CD4-positive, alpha-beta T cell (primary cell): ENCODE measurements around the gene DMXL2. TPM values are rescaled to one million over a fixed set of nuclear protein-coding genes. Genes with fewer than 3 reads are reported as not detected.
"Not testable (repeated sequence)": the region's sequence is repeated elsewhere in the genome, so short reads cannot be mapped to it uniquely, and the experiment has no call there.

Experiments used
- ATAC-seq: fragments of 200-7000 bp; cut with Tn5 transposase; one replicate; pipeline ENCODE4 v1.10.0; 2022; ENCODE audit warnings: mild to moderate bottlenecking; ENCODE audit not compliant: poor library complexity
- CTCF ChIA-PET: fragments of 350-600 bp; sonication (Branson Sonifier 250); formaldehyde crosslinking; loops from one replicate; lab custom pipeline; 2021; ENCODE audit warnings: antibody characterized with exemption, inconsistent platforms; lab: Charles Lee
- POLR2A ChIA-PET: fragments of 350-600 bp; sonication (Branson Sonifier 250); formaldehyde crosslinking; loops from one replicate; lab custom pipeline; 2021; ENCODE audit warnings: antibody characterized with exemption, inconsistent platforms; lab: Charles Lee
- DNase-seq, 14 experiments: peaks; one replicate each; pipeline ENCODE4 v3.0.0-alpha.2; 2013 to 2020; ENCODE audit warnings: mixed read lengths in 2 of 14
- H3K27ac ChIP-seq, 2 donors: one replicate each; pipeline versions ENCODE4 v1.5.1 to v1.7.0; 2013; ENCODE audit warnings: low read length in 2 of 2, low read depth in 1 of 2, mild to moderate bottlenecking in 1 of 2
- H3K27me3 ChIP-seq, 2 experiments: 1 replicate in 1 of 2; 2 replicates in 1 of 2; pipeline versions ENCODE4 v1.6.1 to v1.7.0; 2013; ENCODE audit warnings: low read length in 2 of 2, control low read depth in 1 of 2, mild to moderate bottlenecking in 1 of 2, moderate library complexity in 1 of 2; ENCODE audit not compliant: insufficient read depth in 2 of 2, control insufficient read depth in 1 of 2
- H3K36me3 ChIP-seq: one replicate; pipeline ENCODE4 v1.6.1; 2013; ENCODE audit warnings: low read length, control low read depth; ENCODE audit not compliant: insufficient read depth
- H3K4me1 ChIP-seq: one replicate; pipeline ENCODE4 v1.6.1; 2013; ENCODE audit warnings: low read length, control low read depth; ENCODE audit not compliant: insufficient read depth
- H3K4me3 ChIP-seq: one replicate; pipeline ENCODE4 v1.5.1; 2013; ENCODE audit warnings: mild to moderate bottlenecking, low read length, moderate library complexity
- H3K9me3 ChIP-seq, 2 experiments: 1 replicate in 1 of 2; 2 replicates in 1 of 2; pipeline versions ENCODE4 v1.6.1 to v1.7.0; 2013; ENCODE audit warnings: low read length in 2 of 2, mild to moderate bottlenecking in 2 of 2, control low read depth in 1 of 2, moderate library complexity in 1 of 2; ENCODE audit not compliant: control insufficient read depth in 1 of 2, insufficient read depth in 1 of 2
- H3K27ac Mint-ChIP-seq: one replicate; pipeline ENCODE4 v1.8.0; 2020; ENCODE audit warnings: mixed read lengths
- H3K27me3 Mint-ChIP-seq: one replicate; pipeline ENCODE4 v1.8.0; 2021; ENCODE audit warnings: mixed read lengths
- H3K36me3 Mint-ChIP-seq: one replicate; pipeline ENCODE4 v1.8.0; 2021; ENCODE audit warnings: low read depth, mixed read lengths
- H3K4me1 Mint-ChIP-seq: one replicate; pipeline ENCODE4 v1.8.0; 2021; ENCODE audit warnings: low read depth, mixed read lengths
- H3K4me3 Mint-ChIP-seq: one replicate; pipeline ENCODE4 v1.8.0; 2020; ENCODE audit warnings: mild to moderate bottlenecking, mixed read lengths
- H3K9me3 Mint-ChIP-seq: one replicate; pipeline ENCODE4 v1.8.0; 2020; ENCODE audit warnings: mixed read lengths
- intact Hi-C, 2 experiments: fragments of 100-400 bp; cut with DNase I in 1 of 2; cut with micrococcal nuclease in 1 of 2; formaldehyde crosslinking; loops; one replicate each; pipeline versions ENCODE4 v1.15.1 to v1.9.0; 2023 to 2025; cut with DNase I, micrococcal nuclease
- total RNA-seq, 174 experiments: library from RNA in 2 of 174; stranded (reverse) in 2 of 174; gene quantifications; one replicate each; pipeline ENCODE4 v1.2.3 and lab custom pipeline; 2021 to 2026
- TF ChIP-seq, protein P1 (sequence below): fragments of 200-600 bp; IDR thresholded peaks from one replicate; pipeline ENCODE4 v1.8.0; 2022; ENCODE audit warnings: antibody characterized with exemption, mild to moderate bottlenecking

The DMXL2 gene
- total RNA-seq, 2 experiments from 2014 or later, result 4.7 to 5.5 TPM

- Histone ChIP-seq H3K9me3 (no peaks in the 10 kb centered on the region), H3K4me3 (no peak overlapping the region), H3K36me3 (no peaks in the 10 kb centered on the region), H3K27ac (no peak overlapping the region), H3K4me1 (no peaks in the 10 kb centered on the region), H3K27me3 (no peaks in the 10 kb centered on the region)
- no peak overlapping the region for H3K27ac Mint-ChIP-seq
- ATAC-seq, result no peak
- no peaks in the 10 kb centered on the region for H3K4me1 Mint-ChIP-seq
- no peaks in the 10 kb centered on the region for H3K9me3 Mint-ChIP-seq
- no peak for DNase-seq
- H3K36me3 Mint-ChIP-seq, result no peaks in the 10 kb centered on the region
- intact Hi-C loops, result no loop called here
- CTCF ChIA-PET, result no interaction called here
- peaks cover 4% of the 10 kb centered on the region for H3K27me3 Mint-ChIP-seq
- POLR2A ChIA-PET, result no interaction called here
- TF ChIP-seq, protein P1, sequence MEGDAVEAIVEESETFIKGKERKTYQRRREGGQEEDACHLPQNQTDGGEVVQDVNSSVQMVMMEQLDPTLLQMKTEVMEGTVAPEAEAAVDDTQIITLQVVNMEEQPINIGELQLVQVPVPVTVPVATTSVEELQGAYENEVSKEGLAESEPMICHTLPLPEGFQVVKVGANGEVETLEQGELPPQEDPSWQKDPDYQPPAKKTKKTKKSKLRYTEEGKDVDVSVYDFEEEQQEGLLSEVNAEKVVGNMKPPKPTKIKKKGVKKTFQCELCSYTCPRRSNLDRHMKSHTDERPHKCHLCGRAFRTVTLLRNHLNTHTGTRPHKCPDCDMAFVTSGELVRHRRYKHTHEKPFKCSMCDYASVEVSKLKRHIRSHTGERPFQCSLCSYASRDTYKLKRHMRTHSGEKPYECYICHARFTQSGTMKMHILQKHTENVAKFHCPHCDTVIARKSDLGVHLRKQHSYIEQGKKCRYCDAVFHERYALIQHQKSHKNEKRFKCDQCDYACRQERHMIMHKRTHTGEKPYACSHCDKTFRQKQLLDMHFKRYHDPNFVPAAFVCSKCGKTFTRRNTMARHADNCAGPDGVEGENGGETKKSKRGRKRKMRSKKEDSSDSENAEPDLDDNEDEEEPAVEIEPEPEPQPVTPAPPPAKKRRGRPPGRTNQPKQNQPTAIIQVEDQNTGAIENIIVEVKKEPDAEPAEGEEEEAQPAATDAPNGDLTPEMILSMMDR, result no peak
- H3K4me3 Mint-ChIP-seq, result no peak overlapping the region
Observed at GRCh38 chr15:51661072-51661471, 38.5 kb upstream of the DMXL2 start.

GRCh38 chr15:51658664-51659063, 36.1 kb upstream of the DMXL2 start:
- H3K4me1 Mint-ChIP-seq, result no peaks in the 10 kb centered on the region
- CTCF ChIA-PET, result no interaction called here
- TF ChIP-seq, protein P1, result no peak

DNA sequence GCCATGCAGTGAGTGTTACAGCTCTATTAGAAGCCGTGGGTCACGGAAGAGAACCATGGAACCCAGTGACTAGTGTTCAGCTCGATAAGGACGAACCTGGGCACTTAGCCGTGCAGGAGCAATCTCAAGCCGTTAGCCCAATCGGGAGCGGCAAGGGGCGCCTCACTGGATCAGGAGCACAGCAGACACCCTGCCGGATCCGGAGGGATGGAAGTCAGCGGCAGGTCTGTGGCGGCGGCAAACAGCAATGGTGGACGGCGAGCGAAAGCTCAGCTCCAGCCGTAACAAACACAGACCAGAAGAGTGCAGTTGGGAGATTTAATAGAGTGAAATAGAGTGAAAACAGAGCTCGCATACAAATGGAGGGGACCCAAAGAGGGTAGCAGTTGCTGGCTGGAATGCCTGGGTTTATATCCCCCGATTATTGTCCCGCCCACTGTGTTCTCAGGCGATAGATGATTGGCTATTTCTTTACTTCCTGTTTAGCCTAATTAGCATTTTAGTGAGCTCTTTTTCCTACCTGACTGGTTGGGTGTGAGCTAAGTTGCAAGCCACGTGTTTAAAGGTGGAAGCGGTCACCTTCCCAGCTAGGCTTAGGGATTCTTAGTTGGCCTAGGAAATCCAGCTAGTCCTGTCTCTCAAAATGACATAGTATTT, 33.0 kb upstream of the DMXL2 start:
- H3K9me3 ChIP-seq, H3K27ac ChIP-seq, DNase-seq, H3K27me3 ChIP-seq, H3K9me3 Mint-ChIP-seq, H3K4me1 Mint-ChIP-seq, H3K36me3 ChIP-seq, H3K4me1 ChIP-seq, H3K4me3 ChIP-seq, H3K36me3 Mint-ChIP-seq, H3K27ac Mint-ChIP-seq, H3K4me3 Mint-ChIP-seq, H3K27me3 Mint-ChIP-seq, ATAC-seq, POLR2A ChIA-PET: not testable (repeated sequence)
- CTCF ChIA-PET, result interaction anchor here (1.0 kb wide), 1 partner anchor 121 kb away, joined by 3 read pairs; no protein-coding TSS in a partner anchor
- intact Hi-C loops, result loop anchor here in 1 of 2 experiments (5.0 kb wide), 1 partner anchor 57 kb away; no protein-coding TSS in a partner anchor

More at GRCh38 chr15:51658664-51659063, 36.1 kb upstream of the DMXL2 start:
- Mint-ChIP-seq H3K27ac (no peak overlapping the region), H3K27me3 (peaks cover 4% of the 10 kb centered on the region), H3K9me3 (no peaks in the 10 kb centered on the region), H3K4me3 (no peak overlapping the region), H3K36me3 (no peaks in the 10 kb centered on the region)
- DNase-seq (no peak), ATAC-seq (no peak)
- no peaks in the 10 kb centered on the region for H3K36me3 ChIP-seq
- H3K27ac ChIP-seq, result no peak overlapping the region
- POLR2A ChIA-PET, result no interaction called here
- H3K27me3 ChIP-seq, result no peaks in the 10 kb centered on the region
- H3K9me3 ChIP-seq, result no peaks in the 10 kb centered on the region
- intact Hi-C loops, result loop anchor here in 1 of 2 experiments (5.0 kb wide), 1 partner anchor 54 kb away; no protein-coding TSS in a partner anchor
- no peaks in the 10 kb centered on the region for H3K4me1 ChIP-seq
- no peak overlapping the region for H3K4me3 ChIP-seq
